HG03039 (cell line): ENCODE data around the gene PARPBP.
"Not testable (repeated sequence)": the region's sequence is repeated elsewhere in the genome, so short reads cannot be mapped to it uniquely, and the experiment has no call there.

Experiments used
- ATAC-seq: cut with Tn5 transposase; IDR thresholded peaks from one replicate; pipeline ENCODE4 v1.9.1; 2021; ENCODE audit warnings: mild to moderate bottlenecking, moderate library complexity; ENCODE audit not compliant: unreplicated experiment

PARPBP gene, protein sequence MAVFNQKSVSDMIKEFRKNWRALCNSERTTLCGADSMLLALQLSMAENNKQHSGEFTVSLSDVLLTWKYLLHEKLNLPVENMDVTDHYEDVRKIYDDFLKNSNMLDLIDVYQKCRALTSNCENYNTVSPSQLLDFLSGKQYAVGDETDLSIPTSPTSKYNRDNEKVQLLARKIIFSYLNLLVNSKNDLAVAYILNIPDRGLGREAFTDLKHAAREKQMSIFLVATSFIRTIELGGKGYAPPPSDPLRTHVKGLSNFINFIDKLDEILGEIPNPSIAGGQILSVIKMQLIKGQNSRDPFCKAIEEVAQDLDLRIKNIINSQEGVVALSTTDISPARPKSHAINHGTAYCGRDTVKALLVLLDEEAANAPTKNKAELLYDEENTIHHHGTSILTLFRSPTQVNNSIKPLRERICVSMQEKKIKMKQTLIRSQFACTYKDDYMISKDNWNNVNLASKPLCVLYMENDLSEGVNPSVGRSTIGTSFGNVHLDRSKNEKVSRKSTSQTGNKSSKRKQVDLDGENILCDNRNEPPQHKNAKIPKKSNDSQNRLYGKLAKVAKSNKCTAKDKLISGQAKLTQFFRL

DNA sequence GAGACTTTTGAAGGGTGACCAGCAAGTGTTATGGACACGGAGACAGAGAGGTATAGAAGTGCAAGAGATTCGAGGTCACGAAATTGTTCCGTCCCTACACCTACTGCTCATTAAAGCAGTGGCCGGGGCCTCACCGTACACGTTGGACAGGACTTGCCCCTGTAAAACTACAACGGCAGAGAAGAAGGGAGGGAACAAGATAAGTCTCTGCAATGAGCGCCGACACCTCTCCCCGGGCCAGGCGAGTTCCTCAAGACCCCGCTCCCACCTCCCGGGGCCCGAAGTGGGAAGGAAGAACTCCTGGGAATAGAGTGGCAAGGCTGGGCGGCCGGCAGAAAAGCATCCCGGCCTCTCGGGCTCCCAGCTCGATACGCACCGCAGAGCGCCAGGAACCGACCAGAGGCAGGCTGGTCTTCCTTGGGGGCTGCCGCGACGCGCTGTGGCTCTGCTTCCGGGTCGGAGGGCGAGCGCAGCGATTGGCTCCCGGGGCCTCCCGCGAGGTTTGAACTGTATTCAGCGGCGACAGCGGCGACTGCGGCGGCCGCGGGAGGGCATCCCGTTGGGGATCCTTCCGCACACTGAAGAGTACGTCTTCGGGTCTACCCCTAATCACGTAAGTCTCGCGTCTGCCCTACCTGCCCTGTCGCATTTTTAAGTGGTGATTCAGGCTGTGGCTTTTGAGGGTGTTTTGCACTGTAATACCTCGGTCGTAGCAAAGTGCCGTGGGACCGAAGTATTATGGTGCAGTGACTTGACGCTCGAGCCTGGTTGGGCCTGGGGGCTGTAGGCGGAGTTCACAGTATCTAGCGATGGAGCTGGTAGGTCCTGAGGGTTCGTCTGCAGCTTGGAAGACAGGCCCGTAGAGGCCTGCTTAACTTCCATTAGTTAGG, at the start of gene PARPBP, which contains the start of gene NUP37:
PARPBP (plus strand) TSS at position 510 of the 890 bp plus-strand sequence. CDS start 3,706 bp downstream, outside the sequence.
NUP37 (minus strand) TSS at position 441 of the 890 bp plus-strand sequence. CDS start 1,596 bp downstream, outside the sequence.
- ATAC-seq: peak; percentile 92

DNA sequence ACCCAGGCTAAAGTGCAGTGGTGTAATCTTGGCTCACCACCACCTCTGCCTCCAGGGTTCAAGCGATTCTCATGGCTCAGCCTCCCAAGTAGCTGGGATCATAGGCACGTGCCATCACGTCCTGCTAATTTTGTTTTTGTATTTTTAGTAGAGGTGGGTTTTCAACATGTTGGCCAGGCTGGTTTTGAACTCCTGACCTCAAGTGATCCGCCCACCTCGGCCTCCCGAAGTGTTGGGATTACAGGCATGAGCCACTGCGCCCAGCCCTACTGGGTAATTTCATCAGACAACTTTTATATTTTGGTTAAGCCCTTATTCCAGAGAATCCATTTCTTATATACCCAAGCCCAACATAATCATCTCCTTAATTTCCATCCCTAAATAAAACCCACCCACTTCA, 47.9 kb upstream of the PARPBP start:
- ATAC-seq: not testable (repeated sequence)

DNA sequence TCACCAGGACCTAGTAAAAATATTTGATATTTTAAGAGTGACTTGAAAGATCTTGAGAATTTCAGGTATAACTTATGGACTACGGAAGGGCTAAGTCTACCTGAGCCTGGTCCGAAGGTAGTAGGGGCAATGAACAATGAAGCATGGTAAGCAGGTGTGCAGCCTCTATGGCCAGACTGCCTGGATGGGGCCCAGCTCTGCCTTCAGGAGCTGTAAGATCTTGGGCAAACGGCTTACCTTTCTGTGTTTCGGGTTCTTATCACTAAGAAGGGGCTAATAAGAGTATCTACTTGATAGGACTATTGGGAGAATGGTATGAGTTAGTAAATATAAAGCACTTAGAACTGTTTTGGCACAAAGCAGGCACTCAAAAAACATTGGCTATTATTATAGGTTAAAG, 39.1 kb upstream of the PARPBP start:
- ATAC-seq: no peak

DNA sequence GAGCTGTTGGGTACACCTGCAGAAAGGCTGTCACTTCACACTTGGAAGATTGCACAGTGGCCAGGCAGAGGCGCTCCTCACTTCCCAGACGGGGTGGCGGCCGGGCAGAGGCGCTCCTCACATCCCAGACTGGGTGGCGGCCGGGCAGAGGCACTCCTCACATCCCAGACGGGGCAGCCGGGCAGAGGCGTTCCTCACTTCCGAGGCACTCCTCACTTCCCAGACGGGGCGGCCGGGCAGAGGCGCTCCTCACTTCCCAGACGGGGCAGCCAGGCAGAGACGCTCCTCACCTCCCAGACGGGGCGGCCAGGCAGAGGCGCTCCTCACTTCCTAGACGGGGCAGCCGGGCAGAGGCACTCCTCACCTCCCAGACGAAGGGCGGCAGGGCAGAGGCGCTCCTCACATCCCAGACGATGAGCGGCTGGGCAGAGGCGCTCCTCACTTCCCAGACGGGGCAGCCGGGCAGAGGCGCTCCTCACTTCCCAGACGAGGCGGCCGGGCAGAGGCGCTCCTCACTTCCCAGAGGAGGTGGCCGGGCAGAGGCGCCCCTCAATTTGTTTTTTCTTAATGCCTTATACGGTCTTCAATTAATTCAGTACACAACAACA, 30.7 kb upstream of the PARPBP start:
- not testable (repeated sequence) for ATAC-seq

DNA sequence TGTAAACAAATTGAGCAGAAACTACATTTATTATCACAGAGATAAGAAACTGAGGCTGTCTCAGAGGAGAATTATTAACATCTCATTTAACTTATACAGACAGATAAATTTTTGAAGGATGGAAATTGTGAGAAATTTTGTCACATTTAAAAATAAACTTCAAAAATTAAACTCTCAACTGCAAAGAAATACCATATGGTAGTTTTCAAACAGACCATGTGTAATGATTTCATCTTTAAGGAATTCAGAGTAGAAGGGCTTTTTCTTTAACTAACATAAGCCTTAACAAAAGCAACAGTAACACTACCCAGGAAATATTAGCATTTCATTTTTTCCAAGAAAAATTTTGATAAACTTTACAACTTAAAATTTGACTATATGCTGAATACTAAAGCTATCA, 26.7 kb upstream of the PARPBP start:
- no peak for ATAC-seq

DNA sequence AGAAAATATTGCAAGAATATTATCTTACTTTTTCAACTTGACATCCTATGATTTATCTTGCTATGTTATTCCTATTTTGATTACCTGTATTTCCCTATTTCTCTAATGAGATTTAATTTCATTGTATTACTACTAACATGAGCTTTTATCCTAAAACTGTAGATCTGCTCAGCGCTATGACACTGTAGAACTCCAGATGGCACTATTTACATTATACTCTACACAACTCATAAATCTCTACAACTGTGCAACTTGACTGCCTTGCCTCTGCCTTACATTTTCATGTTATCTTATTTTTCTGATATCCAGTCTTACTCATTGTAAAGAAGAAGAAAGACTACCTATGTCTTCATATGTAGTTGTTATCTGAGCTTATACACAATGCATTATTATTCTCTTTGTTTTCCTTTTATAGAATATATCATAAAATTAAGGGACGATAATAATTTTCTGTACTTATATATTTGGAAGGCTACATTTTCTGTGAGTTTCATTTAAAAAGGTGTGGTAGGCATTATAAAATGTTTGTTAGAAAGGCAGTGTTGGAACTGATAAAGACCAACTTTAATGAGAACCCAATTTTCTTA, 24.2 kb upstream of the PARPBP start:
- no peak for ATAC-seq

DNA sequence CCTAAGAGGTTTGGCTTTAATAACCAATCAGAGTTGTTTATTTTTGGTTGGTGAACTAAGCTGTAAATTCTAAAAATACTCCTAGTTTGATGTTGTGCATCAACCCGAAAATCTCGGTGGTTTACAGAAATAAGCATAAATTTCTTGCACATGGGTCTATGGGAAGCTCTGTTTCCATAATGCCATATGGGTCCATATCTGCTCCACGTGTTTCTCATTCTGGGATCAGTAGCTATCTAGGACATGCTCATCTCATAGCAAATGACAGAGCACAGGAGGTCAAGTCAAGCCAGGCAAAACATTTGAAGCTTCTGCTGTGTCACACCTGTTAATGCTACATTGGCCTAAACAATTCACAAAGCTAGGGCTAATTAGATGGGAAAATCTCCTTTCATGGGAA, 23.1 kb upstream of the PARPBP start:
- no peak for ATAC-seq

DNA sequence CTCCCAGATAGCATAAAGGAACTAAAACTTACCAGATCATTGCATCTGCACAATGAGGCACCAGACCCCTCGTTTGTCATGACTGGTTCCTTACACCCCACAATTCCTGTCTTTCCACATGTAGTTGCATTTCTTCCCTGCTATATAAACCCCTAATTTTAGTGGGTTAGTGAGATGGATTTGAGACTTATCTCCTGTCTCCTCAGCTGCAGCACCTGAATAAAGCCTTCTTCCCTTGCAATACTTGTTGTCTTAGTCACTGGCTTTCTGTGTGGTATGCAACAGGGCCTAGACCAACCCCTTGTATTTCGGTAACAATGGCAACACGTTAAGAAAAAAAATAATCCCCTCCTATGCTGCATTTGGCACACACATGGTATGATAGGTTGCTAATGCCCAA, 13.1 kb upstream of the PARPBP start:
- no peak for ATAC-seq

DNA sequence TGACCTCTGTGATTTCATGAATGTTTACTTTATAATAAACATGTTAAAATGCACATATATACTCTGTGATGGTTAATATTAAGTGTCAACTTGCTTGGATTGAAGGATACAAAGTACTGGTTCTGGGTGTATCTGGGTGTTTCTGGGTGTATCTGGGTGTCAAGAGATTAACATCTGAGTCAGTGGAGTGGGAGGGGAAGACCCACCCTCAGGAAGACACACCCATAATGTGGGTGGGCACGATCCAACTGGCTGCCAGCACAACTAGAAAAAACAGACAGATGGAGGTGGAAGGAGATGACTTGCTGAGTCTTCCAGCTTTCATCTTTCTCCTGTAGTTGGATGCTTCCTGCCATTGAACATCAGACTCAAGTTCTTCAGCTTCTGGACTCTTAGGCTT, 12.0 kb upstream of the PARPBP start:
- no peak for ATAC-seq

DNA sequence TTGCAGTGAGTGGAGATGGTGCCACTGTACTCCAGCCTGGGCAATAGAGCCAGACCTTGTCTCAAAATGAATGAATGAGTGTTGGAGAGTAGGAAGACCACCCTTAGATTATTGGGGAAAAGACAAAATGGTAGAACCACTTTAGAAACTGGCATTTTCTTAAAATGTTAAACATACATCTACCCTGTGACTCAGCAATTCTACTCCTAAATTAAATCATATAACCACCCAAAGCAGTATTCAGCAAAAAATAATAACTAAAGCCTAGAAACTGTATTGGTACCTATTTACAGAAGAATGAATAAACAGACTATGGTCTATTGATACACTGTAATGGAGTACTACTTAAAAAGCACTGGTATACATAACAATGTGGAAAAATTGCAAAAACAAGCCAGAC, 9.2 kb upstream of the PARPBP start:
- ATAC-seq: no peak

DNA sequence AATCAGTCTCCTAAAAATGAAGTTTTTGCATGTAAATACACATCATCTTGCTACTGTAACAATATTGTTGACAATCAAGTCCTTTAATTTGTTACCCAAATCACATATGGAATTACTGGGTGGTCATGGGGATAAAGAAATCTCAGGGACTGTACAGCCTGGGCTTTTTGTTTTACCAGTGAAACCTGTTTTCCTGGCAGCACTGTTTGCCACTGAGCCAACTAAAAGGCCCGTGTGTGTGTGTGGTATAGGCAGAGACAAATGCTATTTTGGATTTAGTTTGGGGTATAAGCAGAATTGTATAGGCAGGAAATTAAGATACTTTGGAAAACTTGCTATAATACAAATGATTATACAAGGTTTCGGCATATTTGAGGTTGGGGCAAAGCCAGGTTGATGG, 5.8 kb upstream of the PARPBP start:
- no peak for ATAC-seq

DNA sequence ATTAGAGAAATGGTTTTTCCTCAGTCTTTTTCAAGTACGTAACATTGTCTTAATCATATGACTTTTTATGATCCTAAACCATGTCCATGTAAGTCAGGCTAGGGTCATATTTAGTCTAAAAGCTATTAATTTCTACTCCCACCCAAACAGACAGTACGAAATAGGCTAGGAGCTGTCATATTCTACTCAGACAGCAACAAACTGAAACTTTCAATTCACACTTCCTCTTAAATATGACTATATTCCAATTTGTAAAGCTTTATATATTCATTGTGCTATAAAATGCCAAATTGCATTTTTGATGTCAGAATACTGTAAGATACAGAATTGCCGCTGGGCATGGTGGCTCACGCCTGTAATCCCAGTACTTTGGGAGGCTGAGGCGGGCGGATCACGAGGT, 3.6 kb upstream of the PARPBP start:
- ATAC-seq: no peak

DNA sequence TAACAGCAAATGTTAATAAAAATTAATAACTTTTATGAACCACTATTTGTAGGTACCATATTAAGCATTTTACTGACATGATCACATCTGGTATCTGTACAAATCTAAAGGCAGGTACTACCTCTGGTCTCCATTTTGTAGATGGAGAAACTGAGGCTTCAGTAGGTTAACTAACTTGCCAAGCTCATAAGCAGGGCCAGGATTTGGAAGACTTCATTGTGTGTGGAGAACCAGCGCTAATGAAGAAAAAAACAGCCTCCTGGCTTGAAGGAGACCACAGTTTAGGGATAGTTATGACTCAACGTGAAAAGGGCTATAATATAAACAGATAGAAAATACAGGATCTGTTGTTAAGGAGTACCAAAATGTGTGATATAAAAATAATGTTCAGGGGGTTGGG, 1.1 kb upstream of the PARPBP start:
- ATAC-seq: no peak

DNA sequence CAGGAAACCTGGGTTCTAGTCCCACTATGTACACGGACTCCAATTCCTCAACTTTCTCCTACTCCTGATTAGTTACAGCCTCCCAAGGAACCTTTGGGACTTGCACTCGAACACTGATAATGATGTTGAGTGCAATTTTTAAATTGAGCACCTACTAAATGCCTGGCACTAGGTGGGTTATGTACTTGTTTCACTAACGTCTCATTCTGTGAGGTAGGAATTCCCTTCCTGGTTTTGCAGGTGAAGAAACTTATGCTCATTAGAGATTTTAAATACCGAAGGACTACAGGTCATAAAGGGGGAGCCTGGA, 536 bp downstream of the PARPBP start:
- no peak for ATAC-seq

DNA sequence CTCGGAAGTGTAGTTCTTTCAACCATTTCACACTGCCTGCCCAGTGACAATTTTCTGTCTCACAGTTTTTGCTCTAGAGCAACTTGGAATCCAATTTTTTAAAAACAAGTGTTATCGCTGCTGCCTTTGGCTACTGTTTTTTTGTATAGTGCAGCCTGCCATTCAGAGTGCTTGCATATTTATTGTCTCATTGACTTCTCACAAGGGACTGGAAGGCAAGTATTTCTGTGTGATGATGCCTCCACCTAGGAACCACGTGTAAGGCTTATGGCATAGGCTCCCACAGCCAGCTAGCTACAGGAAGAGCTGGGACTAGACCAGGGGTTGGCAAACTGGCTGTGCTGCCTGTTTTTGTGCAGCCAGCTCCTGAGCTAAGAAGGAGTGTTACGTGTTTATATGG, 903 bp downstream of the PARPBP start:
- no peak for ATAC-seq

DNA sequence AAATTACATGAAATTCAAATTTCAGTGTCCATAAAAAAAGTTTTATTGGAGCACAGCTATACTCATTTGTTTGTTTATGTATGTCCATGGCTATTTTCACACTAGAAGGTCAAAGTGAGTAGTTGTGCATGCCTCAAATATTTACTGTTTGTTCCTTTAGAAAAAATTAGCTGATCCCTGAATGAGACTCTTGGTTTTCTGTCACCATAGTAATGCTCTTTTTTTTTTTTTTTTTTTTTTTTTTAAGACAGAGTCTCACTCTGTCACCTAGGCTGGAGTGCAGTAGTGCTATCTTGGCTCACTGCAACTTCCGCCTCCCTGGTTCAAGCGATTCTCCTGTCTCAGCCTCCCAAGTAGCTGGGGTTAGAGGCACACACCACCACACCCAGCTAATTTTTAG, 1.3 kb downstream of the PARPBP start:
- not testable (repeated sequence) for ATAC-seq

DNA sequence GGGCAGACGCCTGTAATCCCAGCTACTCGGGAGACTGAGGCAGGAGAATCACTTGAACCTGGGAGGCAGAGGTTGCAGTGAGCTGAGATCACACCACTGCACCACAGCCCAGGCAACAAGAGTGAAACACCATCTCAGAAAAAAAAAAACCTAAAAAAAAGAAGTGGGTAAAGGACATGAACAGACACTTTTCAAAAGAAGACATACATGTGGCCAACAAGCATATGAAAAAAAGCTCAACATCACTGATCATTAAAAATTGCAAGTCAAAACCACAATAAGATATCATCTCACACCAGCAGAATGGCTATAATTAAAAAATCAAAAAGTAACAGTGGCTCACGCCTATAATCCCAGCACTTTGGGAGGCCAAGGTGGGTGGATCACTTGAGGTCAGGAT, 10.7 kb downstream of the PARPBP start:
- not testable (repeated sequence) for ATAC-seq

DNA sequence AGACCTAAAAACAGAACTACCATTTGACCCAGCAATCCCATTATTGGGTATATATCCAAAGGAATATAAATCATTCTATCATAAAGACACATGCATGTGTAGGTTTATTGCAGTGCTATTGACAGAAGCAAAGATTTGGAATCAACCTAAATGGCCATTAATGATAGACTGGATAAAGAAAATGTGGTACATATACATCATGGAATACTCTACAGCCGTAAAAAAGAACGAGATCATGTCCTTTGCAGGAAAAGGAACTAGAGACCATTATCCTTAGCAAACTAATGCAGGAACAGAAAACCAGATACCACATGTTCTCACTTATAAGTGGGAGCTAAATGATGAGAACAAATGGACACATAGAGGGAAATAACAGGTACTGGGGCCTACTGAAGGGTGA, 11.5 kb downstream of the PARPBP start:
- not testable (repeated sequence) for ATAC-seq

DNA sequence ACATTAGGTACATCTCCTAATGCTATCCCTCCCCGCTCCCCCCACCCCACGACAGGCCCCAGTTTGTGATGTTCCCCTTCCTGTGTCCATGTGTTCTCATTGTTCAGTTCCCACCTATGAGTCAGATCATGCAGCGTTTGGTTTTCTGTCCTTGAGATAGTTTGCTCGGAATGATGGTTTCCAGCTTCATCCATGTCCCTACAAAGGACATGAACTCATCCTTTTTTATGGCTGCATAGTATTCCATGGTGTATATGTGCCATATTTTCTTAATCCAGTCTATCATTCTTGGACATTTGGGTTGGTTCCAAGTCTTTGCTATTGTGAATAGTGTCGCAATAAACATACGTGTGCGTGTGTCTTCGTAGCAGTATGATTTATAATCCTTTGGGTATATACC, 17.6 kb downstream of the PARPBP start:
- ATAC-seq: not testable (repeated sequence)

DNA sequence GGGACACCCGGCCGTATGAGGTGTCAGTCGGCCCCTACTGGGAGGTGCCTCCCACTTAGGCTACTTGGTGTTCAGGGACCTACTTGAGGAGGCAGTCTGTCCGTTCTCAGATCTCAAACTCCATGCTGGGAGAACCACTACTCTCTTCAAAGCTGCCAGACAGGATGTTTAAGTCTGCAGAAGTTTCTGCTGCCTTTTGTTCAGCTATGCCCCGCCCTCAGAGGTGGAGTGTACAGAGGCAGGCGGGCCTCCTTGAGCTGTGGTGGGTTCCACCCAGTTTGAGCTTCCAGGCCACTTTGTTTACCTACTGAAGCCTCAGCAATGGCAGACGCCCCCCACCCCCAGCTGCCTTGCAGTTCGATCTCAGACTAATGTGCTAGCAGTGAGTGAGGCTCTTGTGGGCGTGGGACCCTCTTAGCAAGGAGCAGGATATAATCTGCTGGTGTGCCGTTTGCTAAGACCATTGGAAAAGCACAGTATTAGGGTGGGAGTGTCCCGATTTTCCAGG, 22.9 kb downstream of the PARPBP start:
- not testable (repeated sequence) for ATAC-seq

DNA sequence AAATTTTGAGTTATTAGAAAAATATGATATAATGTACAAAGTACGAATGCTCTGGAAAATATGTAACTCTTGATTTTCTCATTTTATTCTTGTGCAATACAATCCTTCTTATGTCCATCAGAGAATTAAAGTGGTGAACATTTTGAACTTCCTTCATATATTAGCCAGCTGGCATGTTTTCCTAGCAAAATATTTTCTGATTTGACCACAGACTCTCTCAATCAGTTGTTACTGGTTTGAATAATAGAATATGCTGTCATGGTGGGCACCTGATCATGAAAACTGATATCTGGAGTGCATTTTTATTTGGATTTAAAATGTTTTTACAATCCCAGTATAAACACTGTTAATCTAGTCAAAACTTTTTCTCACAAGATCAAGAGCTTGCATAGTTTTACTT, 24.2 kb downstream of the PARPBP start:
- no peak for ATAC-seq
